GM18873 (cell line): ENCODE measurements around the gene ZNHIT3.
"Not testable (repeated sequence)": the region's sequence is repeated elsewhere in the genome, so short reads cannot be mapped to it uniquely, and the experiment has no call there.

Source experiments
- ATAC-seq: cut with Tn5 transposase; IDR thresholded peaks from one replicate; pipeline ENCODE4 v1.9.1; 2021; ENCODE audit warnings: mild to moderate bottlenecking, moderate library complexity, moderate number of reproducible peaks; ENCODE audit not compliant: unreplicated experiment, low FRiP score

The ZNHIT3 gene

GRCh38 chr17:36482611-36483504 lies 3.6 kb upstream of the ZNHIT3 start:
- no peak for ATAC-seq

- not testable (repeated sequence) for ATAC-seq
Measured at GRCh38 chr17:36484021-36484420, 2.5 kb upstream of the ZNHIT3 start.

GRCh38 chr17:36485027-36485426 lies 1.5 kb upstream of the ZNHIT3 start:
- no peak for ATAC-seq

GRCh38 chr17:36485805-36486203 lies 677 bp upstream of the ZNHIT3 start:
- no peak for ATAC-seq

- no peak for ATAC-seq
Measured at GRCh38 chr17:36493956-36494355, 7.5 kb downstream of the ZNHIT3 start.

GRCh38 chr17:36494674-36495073 lies 8.2 kb downstream of the ZNHIT3 start:
- ATAC-seq = no peak

GRCh38 chr17:36495076-36495578 lies 8.6 kb downstream of the ZNHIT3 start:
- ATAC-seq = no peak

- ATAC-seq = no peak
Measured at GRCh38 chr17:36496018-36496789, 9.7 kb downstream of the ZNHIT3 start.

GRCh38 chr17:36498155-36498554 lies 11.7 kb downstream of the ZNHIT3 start:
- no peak for ATAC-seq

- no peak for ATAC-seq
Measured at GRCh38 chr17:36498560-36499300, 12.2 kb downstream of the ZNHIT3 start.

GRCh38 chr17:36500745-36501225 lies 14.3 kb downstream of the ZNHIT3 start:
- ATAC-seq = no peak

- no peak for ATAC-seq
Measured at GRCh38 chr17:36501351-36501750, 14.9 kb downstream of the ZNHIT3 start.

GRCh38 chr17:36501963-36502362 lies 15.5 kb downstream of the ZNHIT3 start:
- no peak for ATAC-seq

- no peak for ATAC-seq
Measured at GRCh38 chr17:36503456-36504155, 17.1 kb downstream of the ZNHIT3 start.

GRCh38 chr17:36504156-36504545 lies 17.7 kb downstream of the ZNHIT3 start:
- no peak for ATAC-seq

GRCh38 chr17:36505171-36505570 lies 18.7 kb downstream of the ZNHIT3 start:
- ATAC-seq = no peak

- no peak for ATAC-seq
Measured at GRCh38 chr17:36506249-36506826, 19.9 kb downstream of the ZNHIT3 start.

GRCh38 chr17:36506831-36507230 lies 20.4 kb downstream of the ZNHIT3 start:
- ATAC-seq = no peak

- ATAC-seq = no peak
Measured at GRCh38 chr17:36507266-36507665, 20.8 kb downstream of the ZNHIT3 start.

- not testable (repeated sequence) for ATAC-seq
Measured at GRCh38 chr17:36508439-36508838, 22.0 kb downstream of the ZNHIT3 start.
